ENCODE results near the gene NCOA3. TPM values are rescaled to one million over a fixed set of nuclear protein-coding genes. Genes with fewer than 3 reads are reported as not detected.

NCOA3 gene
- total RNA-seq, 1 donor from 2014 or later: 187 TPM

GRCh38 chr20:47676912-47677634 lies 175.4 kb downstream of the NCOA3 start:
- Mint-ChIP-seq H3K9me3 (no peaks in the 10 kb centered on the region), H3K4me1 (no peaks in the 10 kb centered on the region), H3K4me3 (no peak overlapping the region), H3K27me3 (peaks cover 3% of the 10 kb centered on the region), H3K27ac (no peak overlapping the region), H3K36me3 (ENCODE audit: low read depth) (no peaks in the 10 kb centered on the region)
- TF ChIP-seq, protein P1, sequence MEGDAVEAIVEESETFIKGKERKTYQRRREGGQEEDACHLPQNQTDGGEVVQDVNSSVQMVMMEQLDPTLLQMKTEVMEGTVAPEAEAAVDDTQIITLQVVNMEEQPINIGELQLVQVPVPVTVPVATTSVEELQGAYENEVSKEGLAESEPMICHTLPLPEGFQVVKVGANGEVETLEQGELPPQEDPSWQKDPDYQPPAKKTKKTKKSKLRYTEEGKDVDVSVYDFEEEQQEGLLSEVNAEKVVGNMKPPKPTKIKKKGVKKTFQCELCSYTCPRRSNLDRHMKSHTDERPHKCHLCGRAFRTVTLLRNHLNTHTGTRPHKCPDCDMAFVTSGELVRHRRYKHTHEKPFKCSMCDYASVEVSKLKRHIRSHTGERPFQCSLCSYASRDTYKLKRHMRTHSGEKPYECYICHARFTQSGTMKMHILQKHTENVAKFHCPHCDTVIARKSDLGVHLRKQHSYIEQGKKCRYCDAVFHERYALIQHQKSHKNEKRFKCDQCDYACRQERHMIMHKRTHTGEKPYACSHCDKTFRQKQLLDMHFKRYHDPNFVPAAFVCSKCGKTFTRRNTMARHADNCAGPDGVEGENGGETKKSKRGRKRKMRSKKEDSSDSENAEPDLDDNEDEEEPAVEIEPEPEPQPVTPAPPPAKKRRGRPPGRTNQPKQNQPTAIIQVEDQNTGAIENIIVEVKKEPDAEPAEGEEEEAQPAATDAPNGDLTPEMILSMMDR (IDR thresholded peaks at IDR 0.05): no peak
- DNase-seq (no peak), ATAC-seq (ENCODE audit: low read depth) (no peak)
- ChIA-PET CTCF (interaction anchor here (0.6 to 10.5 kb wide), 8 partner anchors 7 to 1215 kb away, joined by 3 to 147 read pairs (median 4); no protein-coding TSS in a partner anchor), POLR2A (interaction anchor here (0.7 to 1.3 kb wide), 2 partner anchors 10 to 1460 kb away, joined by 3 to 6 read pairs; no protein-coding TSS in a partner anchor)
- intact Hi-C loops (cut with micrococcal nuclease): loop anchor here (5.0 kb wide), 1 partner anchor 50 kb away; no protein-coding TSS in a partner anchor

DNA sequence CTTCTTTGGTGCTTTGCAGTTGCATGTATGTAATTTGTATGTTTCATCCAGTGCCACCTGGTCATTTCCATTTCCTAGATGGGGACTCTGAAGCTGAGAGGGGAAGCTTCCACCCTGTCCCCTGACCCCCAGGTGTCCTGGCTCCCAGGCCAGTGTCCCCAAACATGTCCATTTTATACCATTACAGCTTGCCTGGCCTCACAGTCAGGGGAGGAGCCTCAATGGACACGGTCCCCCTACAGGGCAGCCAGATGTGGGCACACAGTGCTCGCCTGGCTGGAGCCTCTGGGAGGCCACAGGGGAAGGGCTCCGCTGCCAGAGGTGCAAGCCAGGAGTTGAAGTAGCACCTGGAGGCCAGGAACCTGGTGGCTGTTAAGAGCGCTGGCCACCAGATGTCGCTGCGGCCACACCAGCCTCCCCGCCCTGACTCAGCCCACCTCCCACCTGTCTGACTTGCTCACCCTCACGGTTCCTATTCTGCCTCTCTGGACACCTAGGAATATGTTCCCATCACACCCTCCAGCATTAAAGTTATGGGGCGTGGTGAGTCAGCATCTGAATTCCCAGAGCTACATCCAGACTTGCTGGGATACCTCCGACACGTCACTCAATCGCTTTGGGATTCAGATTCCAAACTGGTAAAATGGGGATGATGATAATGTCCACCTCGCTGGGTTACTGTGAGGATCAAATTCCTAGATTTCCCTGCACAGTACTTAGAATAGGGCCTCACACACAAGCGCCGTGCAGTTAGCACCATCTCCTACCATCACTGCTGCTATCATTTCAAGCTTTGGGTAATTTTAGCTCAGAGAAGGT lies 176.2 kb downstream of the NCOA3 start:
- CTCF ChIA-PET: interaction anchor here (0.5 to 10.5 kb wide), 9 partner anchors 8 to 1215 kb away, joined by 3 to 147 read pairs (median 4); no protein-coding TSS in a partner anchor
- POLR2A ChIA-PET: interaction anchor here (1.3 kb wide), 1 partner anchor 10 kb away, joined by 6 read pairs; no protein-coding TSS in a partner anchor
- ATAC-seq (ENCODE audit: low read depth): peak; percentile 71
- no peaks in the 10 kb centered on the region for H3K27me3 Mint-ChIP-seq
- no peaks in the 10 kb centered on the region for H3K9me3 Mint-ChIP-seq
- no peaks in the 10 kb centered on the region for H3K36me3 Mint-ChIP-seq (ENCODE audit: low read depth)
- DNase-seq: peak; percentile 61
- no peaks in the 10 kb centered on the region for H3K4me1 Mint-ChIP-seq
- H3K27ac Mint-ChIP-seq: no peak overlapping the region
- no peak overlapping the region for H3K4me3 Mint-ChIP-seq
- TF ChIP-seq, protein P1 (IDR thresholded peaks at IDR 0.05): no peak
- intact Hi-C loops (cut with micrococcal nuclease): loop anchor here (1.0 to 5.0 kb wide), 3 partner anchors 49 to 943 kb away; no protein-coding TSS in a partner anchor

GRCh38 chr20:47678536-47678935 lies 176.8 kb downstream of the NCOA3 start:
- no peaks in the 10 kb centered on the region for H3K4me1 Mint-ChIP-seq
- no peaks in the 10 kb centered on the region for H3K9me3 Mint-ChIP-seq
- H3K36me3 Mint-ChIP-seq (ENCODE audit: low read depth): no peaks in the 10 kb centered on the region
- TF ChIP-seq, protein P1 (IDR thresholded peaks at IDR 0.05): no peak
- ChIA-PET POLR2A (no interaction called here), CTCF (interaction anchor here (0.9 to 10.5 kb wide), 5 partner anchors 9 to 945 kb away, joined by 3 to 147 read pairs (median 6); no protein-coding TSS in a partner anchor)
- H3K27me3 Mint-ChIP-seq: no peaks in the 10 kb centered on the region
- no peak for ATAC-seq (ENCODE audit: low read depth)
- H3K4me3 Mint-ChIP-seq: no peak overlapping the region
- intact Hi-C loops (cut with micrococcal nuclease): loop anchor here (1.0 to 5.0 kb wide), 3 partner anchors 49 to 943 kb away; no protein-coding TSS in a partner anchor
- no peak for DNase-seq
- H3K27ac Mint-ChIP-seq: no peak overlapping the region

DNA sequence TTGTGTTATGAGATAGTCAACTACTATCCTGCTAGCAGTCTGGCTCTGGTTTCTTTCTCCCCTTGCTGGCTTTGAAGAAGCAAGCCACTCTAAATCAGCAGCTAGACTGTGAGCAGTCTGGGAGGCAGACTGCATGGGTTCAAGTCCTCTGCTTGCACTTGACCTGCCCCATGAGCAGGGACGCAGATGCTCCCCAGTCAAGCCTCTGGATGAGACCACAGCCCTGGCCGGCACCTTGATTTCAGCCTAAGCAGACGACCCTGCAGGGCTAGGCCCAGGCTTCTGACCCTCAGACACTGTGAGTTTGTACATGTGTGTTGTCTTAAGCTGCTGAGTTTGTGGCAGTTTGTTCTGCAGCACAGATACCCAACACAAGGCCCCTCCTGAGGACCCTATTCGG lies 177.8 kb downstream of the NCOA3 start:
- DNase-seq (no peak), ATAC-seq (ENCODE audit: low read depth) (no peak)
- Mint-ChIP-seq H3K27ac (no peak overlapping the region), H3K9me3 (no peaks in the 10 kb centered on the region), H3K4me3 (no peak overlapping the region), H3K27me3 (no peaks in the 10 kb centered on the region), H3K36me3 (ENCODE audit: low read depth) (no peaks in the 10 kb centered on the region), H3K4me1 (no peaks in the 10 kb centered on the region)
- POLR2A ChIA-PET: no interaction called here
- CTCF ChIA-PET: interaction anchor here (10.5 kb wide), 1 partner anchor 941 kb away, joined by 147 read pairs; no protein-coding TSS in a partner anchor
- intact Hi-C loops (cut with micrococcal nuclease): loop anchor here (5.0 kb wide), 1 partner anchor 48 kb away; no protein-coding TSS in a partner anchor
- TF ChIP-seq, protein P1 (IDR thresholded peaks at IDR 0.05): no peak

Data from activated B cell treated with CpG ODN at 0.5 μM for 24 hours (primary cell).